Raji (cell line): Measurements from ENCODE around the gene ZNRD2.
A peak's percentile ranks its signal among the peaks of the same experiment; 100 is the strongest.

ENCODE experiments used
- POLR2A ChIP-seq: IDR thresholded peaks from 2 replicates; pipeline ENCODE4 v1.6.1; 2011; ENCODE audit warnings: low read depth, low read length, control low read depth; ENCODE audit not compliant: insufficient read depth

The ZNRD2 gene

DNA sequence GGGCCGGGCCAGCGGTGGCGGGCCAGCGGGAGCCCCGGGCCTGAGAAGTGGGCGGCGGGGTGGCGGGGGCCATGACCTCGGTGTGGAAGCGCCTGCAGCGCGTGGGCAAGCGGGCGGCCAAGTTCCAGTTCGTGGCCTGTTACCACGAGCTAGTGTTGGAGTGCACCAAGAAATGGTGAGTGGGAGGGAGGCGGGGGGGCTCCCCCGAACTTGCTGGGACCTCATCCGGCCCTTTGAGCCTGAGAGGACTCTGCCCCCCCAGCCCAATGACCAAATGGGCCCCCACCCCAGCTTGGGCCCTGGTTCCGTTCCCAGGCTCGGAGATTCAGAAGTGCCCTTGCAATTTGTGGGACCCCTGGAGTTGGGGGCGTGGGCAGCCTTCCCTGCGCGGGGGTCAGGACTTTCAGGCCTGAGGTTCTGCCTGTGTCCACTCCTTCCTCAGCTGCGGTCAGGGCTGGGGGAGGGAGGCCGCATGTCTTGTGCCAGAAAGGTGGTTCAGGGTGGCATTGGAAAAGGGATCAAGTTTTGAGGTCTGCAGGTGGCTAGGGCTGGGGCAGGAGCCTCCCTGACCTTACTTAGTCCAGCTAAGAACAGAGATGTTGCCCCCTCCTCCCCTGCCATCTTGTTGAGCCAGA, 6.1 kb downstream of the ZNRD2 start:
- no peak for TF ChIP-seq POLR2A

DNA sequence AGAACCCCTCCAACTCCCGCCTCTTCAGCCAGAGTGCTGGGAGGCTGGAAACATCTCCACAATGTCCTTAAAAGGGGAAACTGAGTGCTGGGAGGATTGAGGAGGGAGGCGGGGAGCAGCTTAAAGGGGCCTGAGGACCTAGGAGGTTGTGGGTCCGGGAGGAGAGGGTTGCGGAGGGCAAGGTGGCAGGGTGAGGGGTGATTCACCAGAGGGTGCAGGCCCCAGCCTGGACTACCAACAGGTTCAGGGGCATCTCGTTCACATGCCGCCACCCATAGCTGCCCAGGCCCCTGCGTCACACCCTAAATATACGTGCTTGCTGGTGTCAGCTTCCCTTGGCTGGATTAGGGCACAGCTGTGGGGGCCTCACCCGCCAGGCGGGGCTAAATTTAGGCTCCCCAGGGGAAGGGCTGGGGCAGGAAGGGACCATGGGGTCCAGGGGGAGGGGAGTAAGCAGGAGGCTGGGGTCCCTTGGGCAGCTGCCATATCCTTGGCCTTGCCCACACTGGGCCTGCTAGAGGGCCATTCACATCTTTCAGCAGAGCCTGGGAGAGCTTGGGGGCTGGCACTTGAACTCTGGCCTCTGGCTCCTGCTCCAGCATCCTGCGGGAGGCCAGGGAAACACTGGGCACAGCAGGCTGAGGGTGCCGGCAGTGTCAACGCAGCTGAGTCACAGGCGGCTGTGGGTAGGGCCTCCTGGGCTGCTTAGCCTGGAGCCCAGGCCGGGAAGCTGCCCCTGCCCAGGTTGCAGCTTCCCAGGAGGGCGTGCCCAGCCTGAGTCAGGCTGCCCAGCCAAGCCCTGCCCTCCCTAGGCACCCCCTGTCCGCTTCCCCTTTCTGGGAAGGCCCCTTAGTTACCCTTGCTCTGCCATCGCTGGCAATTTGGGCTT, 6.8 kb downstream of the ZNRD2 start:
- no peak for TF ChIP-seq POLR2A

DNA sequence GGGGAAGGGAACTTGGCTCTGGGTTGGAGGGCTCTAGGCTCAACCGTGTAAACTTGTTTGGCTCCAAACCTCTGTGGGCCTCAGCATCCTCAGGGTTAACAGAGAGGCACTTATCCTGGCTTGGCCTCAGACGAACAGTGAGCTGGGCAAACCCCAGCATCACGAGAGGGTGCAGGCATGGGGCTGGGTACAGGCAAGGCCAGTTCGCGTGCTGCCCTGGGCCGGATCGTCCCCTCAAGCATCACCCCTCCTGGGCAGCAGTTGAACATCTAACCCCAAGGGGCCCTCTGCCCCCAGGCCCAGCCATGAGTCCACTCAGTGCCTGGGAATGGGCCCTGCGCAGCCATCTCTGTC, 7.5 kb downstream of the ZNRD2 start:
- no peak for TF ChIP-seq POLR2A

DNA sequence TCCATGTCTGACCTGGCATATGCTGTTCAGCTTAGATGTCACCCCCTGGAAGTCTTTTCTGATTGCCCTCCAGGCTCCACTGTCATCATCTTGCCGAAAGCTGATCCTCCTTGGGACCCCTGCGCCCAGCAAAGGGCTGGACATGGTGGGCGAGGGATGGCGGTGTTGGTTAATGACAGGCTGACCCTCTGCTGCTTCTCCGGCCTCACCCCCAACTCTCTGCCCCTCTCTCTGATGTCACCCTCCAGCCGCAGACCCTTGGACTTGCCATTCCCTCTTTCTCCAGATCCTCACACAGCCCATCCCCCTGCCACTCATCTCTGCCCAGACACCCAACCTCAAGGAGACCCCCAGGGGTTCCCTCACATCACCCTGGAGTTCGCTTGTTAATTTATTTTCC, 7.9 kb downstream of the ZNRD2 start:
- TF ChIP-seq POLR2A: no peak

DNA sequence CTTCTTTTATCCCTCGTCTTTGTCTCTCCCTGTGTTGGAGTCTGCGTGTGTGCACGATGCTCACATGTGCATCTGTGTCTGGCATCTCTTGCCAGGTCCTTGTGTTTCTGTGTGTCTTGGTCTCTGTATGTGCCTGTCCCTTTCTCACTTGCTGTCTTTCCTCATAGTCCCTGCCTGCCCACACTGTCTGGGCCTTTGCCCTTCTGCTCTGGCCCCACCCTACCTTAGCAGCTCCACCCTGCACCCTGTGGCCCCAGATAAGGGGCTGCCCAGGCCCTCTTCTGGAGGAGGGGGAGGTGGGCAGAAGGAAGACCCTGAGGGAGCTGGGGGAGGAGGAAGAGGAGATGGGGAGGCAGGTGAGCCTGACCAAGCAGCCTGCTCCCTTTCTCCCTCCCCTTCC, 8.4 kb downstream of the ZNRD2 start:
- no peak for TF ChIP-seq POLR2A

DNA sequence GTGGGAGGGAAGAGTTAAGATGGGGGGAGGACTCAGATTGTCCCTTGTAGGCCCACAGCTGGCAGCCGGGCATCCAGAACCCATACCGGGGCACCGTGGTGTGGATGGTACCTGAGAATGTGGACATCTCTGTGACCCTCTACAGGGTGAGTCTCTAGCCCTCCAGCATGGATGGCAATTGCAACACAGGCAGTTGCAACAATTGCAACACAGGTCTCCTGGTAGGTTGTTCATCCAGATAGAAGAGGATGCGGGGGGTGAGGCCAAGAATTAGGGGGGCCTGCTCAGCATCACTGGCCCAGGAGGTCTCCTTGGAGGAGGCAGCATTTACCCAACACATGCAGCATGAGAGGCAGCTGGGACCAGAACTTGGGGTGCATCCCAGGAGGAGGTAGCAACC, 9.0 kb downstream of the ZNRD2 start:
- no peak for TF ChIP-seq POLR2A

DNA sequence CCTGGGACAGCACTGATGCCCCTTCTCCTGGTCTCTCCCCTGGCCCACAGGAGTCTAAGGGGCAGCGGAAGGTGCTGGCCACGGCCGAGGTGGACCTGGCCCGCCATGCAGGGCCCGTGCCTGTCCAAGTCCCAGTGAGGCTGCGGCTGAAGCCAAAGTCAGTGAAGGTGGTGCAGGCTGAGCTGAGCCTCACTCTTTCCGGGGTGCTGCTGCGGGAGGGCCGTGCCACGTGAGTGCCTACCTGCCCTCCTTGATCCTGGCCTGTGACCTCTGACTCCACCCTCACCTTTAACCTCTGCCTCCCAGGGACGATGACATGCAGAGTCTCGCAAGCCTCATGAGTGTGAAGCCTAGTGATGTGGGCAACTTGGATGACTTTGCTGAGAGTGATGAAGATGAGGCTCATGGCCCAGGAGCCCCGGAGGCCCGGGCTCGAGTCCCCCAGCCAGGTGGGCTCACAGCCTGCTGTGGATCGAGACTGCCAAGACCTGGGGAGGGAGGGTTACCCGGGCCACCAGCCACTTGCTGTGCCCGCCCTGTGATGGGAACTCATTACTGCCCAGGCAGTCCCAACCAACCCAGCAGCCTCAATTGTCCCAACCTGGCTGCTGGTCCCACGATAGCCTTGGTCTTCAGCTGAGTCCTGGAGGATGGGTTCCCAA, 9.9 kb downstream of the ZNRD2 start:
- no peak for TF ChIP-seq POLR2A

DNA sequence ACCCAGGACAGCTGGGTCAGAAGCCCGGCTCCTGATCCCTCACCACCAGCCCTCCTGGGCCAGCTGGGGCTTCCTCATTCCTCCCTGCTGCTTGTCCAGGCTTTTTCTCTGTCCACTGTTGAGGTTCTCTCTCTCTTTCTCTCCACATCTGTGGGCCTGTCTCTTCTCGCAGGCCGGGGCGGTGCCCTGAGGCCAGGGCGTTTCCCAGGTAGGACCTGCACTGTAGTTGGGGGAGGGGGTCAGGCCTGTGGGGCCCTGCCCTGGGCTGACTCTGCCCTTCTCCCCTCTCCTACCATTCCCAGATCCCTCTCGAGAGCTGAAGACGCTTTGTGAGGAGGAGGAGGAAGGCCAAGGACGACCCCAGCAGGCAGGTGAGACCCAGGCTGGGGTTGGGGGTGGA, 10.5 kb downstream of the ZNRD2 start:
- TF ChIP-seq POLR2A: no peak

DNA sequence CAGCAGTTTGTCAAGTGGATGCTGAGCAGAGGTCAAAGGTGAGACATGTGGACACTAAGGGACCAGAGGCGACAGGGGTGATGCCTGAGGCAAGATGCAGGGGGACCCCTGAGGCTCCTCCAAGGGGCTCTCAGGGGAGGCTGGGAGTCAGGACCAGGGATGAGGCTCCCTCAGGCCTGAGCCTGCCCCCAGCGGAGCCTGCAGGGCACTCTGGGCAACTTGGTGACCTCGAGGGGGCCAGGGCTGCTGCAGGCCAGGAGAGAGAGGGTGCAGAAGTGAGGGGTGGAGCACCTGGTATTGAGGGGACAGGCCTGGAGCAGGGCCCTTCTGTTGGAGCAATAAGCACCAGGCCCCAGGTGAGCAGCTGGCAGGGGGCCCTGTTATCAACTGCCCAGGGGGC, 11.7 kb downstream of the ZNRD2 start:
- no peak for TF ChIP-seq POLR2A

DNA sequence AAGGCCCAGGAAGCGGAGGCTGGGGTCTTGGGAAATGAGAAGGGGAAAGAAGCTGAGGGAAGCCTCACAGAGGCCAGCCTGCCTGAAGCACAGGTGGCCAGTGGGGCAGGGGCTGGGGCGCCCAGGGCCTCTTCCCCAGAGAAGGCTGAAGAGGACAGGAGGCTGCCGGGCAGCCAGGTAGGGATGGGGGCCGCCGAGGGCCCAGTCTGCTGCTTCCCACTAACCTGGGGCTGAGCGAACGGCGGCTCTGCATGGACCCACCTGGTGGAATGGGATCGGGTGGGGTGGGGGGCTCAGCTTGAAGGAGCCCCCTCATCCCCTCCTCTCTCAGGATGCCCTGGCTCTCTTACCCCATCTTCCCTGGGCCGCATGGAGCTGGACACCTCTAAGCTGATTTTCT, 13.3 kb downstream of the ZNRD2 start:
- TF ChIP-seq POLR2A: no peak

DNA sequence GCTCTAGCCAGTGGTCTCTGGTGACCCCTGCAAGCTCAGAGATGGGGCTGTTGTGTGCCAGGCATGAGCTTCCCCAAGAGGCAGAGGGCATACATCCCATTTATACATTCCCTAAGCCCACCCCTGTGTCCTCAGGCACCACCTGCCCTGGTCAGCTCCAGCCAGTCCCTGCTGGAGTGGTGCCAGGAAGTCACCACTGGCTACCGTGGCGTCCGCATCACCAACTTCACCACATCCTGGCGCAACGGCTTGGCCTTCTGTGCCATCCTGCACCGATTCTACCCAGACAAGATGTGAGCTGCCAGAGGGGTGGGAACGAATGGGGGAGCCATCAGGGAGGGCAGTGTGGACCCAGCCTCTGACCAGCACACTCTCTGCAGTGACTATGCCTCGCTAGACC, 13.8 kb downstream of the ZNRD2 start:
- no peak for TF ChIP-seq POLR2A

DNA sequence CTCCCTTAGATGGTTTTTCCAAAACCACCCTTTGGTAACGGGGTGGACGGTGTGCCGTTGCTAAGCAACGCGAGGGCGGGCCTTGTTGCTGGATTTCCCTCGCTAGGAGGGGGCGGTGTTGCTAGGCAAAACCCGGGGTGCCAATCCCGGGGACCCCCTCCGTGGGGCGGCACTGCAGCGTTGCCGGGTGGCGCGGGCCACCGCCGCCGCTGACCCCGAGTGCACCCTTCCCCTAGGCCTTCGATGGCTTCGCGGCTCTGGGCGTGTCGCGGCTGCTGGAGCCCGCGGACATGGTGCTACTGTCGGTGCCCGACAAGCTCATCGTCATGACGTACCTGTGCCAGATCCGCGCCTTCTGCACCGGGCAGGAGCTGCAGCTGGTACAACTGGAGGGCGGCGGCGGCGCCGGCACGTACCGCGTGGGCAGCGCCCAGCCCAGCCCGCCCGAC, 14.5 kb downstream of the ZNRD2 start:
- no peak for TF ChIP-seq POLR2A

DNA sequence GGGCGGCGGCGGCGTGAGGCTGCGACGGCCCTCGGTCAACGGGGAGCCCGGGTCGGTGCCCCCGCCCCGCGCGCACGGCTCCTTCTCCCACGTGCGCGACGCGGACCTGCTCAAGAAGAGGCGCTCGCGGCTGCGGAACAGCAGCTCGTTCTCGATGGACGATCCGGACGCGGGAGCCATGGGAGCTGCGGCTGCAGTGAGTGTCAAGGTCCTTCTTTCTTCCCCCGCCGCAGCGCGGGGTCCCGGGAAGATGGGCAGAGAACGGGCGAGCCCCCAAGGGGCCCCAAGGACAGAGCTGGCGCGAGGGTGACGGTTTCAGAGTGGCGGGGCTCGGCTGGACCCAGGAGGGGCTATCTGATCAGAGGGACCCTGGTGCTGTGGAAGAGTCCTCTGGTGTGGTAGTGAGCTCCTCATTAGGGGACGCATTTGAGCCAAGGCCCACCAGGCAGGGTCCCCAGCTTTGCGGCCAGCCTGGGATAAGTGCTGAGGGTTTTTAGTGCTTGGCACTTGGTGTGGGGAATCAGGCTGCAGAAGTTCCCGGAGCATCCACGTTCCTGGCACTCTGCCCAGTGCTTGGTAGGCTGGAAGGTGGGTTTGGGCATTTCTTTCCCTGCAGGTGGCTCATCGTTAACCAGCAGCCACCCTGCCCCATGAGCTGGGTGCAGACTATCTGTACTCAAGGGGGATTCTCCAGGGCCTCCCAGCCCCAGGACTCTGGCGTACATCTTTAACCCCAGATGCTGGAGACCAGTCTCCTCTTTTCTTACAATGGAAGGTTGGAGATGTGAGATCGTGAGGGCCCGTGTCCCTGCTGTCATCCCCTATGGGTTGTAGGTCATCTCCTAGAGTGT, 15.3 kb downstream of the ZNRD2 start:
- no peak for TF ChIP-seq POLR2A

DNA sequence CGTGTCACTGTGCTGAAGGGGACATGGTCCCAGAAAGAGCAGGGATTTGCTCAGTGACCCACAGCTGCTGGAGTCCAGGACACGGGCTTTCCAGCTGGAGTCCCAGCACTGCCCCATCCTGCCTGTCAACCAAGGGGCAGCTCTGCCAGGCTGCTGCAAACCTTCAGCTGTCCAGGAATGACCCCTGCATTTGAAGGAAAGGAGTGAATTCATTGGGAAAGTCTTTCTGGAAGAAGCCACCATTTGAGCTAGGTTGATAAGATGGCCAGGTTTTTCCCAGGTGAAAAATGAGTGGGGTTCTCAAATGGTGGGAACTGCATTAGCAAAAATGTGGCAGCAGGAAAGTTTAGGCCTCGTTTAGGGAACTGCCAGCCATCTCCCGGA, 16.0 kb downstream of the ZNRD2 start:
- no peak for TF ChIP-seq POLR2A

DNA sequence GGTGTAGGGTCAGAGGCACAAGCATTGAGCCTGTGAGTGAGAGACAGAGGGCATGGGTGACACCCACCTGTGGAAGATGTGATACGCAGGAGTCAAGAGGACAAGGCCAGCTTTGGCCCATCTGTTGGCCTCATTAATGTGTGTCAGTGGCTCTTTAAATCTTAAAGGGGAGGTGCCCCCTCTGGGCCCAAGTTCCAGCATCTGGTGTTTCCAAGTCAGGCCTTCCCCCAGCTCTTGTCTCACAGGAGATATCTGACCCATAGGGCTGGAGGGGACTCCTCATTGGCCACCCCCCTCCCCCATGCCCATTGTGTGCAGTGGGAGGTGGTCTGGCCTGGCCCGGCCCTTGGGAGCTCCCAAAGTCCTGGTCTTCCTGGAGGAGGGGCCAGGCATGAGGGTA, 16.4 kb downstream of the ZNRD2 start:
- TF ChIP-seq POLR2A: no peak

DNA sequence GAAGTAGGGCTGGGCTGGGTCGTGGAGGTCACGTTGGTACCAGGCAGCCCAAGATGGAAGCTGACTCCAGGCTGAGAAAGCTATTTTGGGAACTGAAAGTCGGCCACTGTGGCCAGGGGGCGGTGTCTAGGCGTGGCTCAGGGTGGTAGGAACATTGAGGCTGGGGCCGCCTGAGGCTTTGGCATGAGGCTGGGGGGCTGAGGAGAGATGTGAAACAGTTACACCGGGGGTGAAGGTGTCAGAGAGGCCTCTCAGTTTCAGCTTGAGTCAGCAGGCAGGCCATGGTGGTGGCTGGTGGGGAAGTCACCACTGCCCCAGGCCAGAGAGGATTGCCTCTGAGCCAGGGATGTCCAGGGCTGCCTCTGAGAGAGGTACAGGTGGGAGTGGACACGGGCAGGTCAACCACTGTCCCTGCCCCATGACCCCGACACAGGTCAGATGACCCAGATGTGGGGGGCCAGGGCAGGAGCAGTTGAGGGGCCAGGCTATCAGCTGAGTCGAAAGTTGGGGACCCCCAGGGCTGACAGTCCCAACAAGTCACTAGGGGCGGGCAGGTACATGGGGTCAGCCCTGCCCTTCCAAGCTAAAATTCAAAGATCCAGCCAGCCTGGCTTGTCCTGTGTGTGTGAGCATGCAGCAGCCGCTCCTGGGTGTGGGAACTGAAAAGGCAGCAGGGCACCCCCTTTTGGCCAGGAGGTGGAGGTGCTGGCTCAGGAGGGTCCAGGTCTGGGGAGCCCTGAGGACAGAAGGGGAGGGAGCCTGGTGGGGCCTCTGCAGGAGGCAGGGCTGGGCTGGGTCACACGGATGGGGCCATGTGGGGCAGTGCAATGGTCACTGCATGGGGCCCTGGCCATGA, 18.1 kb downstream of the ZNRD2 start:
- TF ChIP-seq POLR2A: peak; percentile 7; the same call in 1 of the 2 replicates
